Cardiac fibroblast (primary cell): ENCODE data around the gene KDM5C.

Experiments used
- DNase-seq, 2 donors: peaks; one replicate each; pipeline versions ENCODE4 v3.0.0 to v3.0.0-alpha.2; 2010; ENCODE audit warnings: low read depth in 2 of 2
- H3K4me3 ChIP-seq, 2 donors: replicated peaks in 1 of 2; 1 replicate in 1 of 2; 2 replicates in 1 of 2; pipeline ENCODE4 v1.5.1; 2011; ENCODE audit warnings: low read depth in 2 of 2, low read length in 2 of 2, mild to moderate bottlenecking in 2 of 2, moderate library complexity in 1 of 2
- TF ChIP-seq, protein P1 (sequence below): IDR thresholded peaks from one replicate; pipeline ENCODE4 v1.5.1; 2011; ENCODE audit warnings: low read depth, mild to moderate bottlenecking, low read length, inconsistent platforms

KDM5C gene

DNA sequence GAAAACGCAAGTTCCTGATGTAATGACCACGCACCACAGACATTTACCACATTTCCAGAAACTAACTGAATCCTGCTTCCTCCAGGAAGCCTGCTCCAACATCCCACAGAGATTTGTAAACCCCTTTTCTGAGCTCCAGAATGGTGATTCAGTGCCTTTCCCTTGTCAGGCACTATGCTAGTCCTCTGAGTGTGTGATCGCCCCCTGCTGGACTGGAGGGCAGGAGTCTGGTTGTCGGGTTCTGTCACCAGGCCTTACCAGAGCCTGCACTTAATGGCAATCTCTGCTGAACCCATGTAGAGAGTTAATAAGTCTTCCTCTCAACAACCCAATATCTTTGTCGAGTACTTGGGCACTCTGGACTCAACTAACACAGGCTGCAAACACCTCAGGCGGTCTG, 14.5 kb upstream of the KDM5C start:
- peak; percentile 2 to 4 for DNase-seq
- H3K4me3 ChIP-seq, result no peak overlapping the region
- TF ChIP-seq, protein P1, sequence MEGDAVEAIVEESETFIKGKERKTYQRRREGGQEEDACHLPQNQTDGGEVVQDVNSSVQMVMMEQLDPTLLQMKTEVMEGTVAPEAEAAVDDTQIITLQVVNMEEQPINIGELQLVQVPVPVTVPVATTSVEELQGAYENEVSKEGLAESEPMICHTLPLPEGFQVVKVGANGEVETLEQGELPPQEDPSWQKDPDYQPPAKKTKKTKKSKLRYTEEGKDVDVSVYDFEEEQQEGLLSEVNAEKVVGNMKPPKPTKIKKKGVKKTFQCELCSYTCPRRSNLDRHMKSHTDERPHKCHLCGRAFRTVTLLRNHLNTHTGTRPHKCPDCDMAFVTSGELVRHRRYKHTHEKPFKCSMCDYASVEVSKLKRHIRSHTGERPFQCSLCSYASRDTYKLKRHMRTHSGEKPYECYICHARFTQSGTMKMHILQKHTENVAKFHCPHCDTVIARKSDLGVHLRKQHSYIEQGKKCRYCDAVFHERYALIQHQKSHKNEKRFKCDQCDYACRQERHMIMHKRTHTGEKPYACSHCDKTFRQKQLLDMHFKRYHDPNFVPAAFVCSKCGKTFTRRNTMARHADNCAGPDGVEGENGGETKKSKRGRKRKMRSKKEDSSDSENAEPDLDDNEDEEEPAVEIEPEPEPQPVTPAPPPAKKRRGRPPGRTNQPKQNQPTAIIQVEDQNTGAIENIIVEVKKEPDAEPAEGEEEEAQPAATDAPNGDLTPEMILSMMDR, result no peak

- TF ChIP-seq, protein P1, result no peak
- DNase-seq, result no peak
- no peak overlapping the region for H3K4me3 ChIP-seq
Observed at GRCh38 chrX:53237056-53237455, 12.0 kb upstream of the KDM5C start.

DNA sequence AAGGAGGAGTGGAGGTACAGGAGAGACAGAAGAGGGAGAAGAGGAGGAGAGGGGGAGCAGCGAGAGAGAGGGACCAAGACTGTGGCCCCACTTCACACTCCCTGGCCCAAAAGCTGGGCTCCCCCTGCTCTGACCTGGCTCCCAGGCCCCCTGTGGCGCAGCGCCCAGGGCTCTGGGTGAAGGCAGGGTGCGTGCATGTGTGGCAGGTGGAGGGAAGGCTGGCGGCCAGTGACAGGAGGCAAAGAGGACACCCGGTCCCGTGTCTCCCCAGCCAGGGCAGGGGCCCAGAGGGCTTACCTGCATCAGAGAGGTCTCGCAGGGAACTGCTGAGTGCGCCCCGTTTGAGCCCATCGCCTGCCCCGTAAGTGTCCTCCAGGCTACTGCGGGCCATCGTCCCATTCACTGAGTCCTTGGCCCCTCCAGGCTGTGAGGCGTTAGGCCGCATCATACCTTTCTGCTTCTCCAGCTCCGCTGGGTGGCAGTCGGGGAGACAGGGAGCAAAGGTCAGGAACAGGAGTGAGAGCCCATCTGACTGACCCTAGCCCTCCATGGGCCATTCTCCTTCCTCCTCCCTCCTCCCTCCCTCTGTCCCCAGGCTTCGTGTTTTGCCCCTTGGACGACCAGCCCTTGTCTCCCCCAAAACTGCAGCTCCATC, 11.1 kb upstream of the KDM5C start:
- no peak for DNase-seq
- TF ChIP-seq, protein P1, result no peak
- no peak overlapping the region for H3K4me3 ChIP-seq

DNA sequence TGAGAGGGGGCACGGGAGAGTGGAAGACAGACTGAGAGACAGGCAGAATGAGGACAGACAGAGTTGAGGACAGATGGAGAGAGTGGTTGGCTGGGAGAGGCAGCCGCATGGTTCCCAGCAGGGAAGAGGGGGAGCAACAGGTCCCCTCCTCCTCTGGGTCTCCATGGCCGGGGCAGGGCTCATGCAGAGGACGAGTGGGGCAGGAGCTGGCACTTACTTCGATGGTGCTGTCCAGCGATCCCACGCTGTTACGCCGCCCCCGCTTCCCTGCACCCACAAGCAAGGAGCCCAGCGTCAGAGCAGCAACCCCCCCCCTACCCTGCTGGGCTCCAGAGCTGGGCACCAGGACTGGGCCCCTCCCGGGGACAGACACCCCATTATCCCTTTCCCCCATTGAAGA, 10.6 kb upstream of the KDM5C start:
- TF ChIP-seq, protein P1, result no peak
- H3K4me3 ChIP-seq, result no peak overlapping the region
- DNase-seq, result no peak

DNA sequence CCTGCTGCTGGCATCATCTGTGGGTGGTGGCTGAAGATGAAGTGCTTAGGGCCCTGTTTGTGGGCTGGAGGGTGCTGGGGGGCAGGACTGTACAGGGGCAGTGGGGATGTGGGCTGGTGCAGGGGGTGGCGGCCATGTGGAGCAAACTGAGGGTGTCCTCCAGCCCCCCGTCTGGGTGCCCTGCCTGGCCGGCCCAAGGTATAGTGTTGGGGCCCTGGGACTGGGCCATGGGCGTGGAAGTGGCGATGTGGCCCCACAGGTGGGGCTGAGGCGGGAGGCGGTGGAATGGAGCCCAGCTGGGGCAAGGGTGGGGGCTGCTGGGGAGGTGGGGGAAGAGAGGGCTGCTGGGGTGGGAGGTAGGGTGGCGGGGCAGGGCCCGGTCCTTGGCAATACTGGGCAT, 9.5 kb upstream of the KDM5C start:
- no peak overlapping the region for H3K4me3 ChIP-seq
- TF ChIP-seq, protein P1, result no peak
- no peak for DNase-seq

GRCh38 chrX:53233536-53233935, 8.5 kb upstream of the KDM5C start:
- no peak for DNase-seq
- TF ChIP-seq, protein P1, result no peak
- H3K4me3 ChIP-seq, result no peak overlapping the region

- TF ChIP-seq, protein P1, result no peak
- no peak overlapping the region for H3K4me3 ChIP-seq
- DNase-seq, result no peak
Observed at GRCh38 chrX:53230116-53230515, 5.1 kb upstream of the KDM5C start.
